Ectodermal cell (in vitro differentiated cells): Measurements from ENCODE around the gene EHD1.

Source experiments
- H3K27ac ChIP-seq: 2 replicates; pipeline ENCODE4 v1.7.0; 2013; ENCODE audit warnings: mild to moderate bottlenecking, low read depth, low read length; ENCODE audit not compliant: insufficient read depth, poor library complexity, severe bottlenecking
- H3K27me3 ChIP-seq: 2 replicates; pipeline ENCODE4 v1.7.0; 2013; ENCODE audit warnings: mild to moderate bottlenecking, low read length; ENCODE audit not compliant: insufficient read depth, control insufficient read depth, poor library complexity, severe bottlenecking
- H3K36me3 ChIP-seq: one replicate; pipeline ENCODE4 v1.7.0; 2013; ENCODE audit warnings: low read length; ENCODE audit not compliant: control insufficient read depth, insufficient read depth
- H3K4me1 ChIP-seq: one replicate; pipeline ENCODE4 v1.7.0; 2013; ENCODE audit warnings: low read length; ENCODE audit not compliant: control insufficient read depth, insufficient read depth
- H3K4me3 ChIP-seq: 2 replicates; pipeline ENCODE4 v1.7.0; 2013; ENCODE audit warnings: low read depth, low read length, control low read depth; ENCODE audit not compliant: insufficient read depth
- H3K9me3 ChIP-seq: 2 replicates; pipeline ENCODE4 v1.7.0; 2013; ENCODE audit warnings: mild to moderate bottlenecking, low read length, moderate library complexity; ENCODE audit not compliant: control insufficient read depth
- WGBS, 2 experiments: methylation state at CpG; one replicate each; pipeline ENCODE4 v1.1.7; 2013; ENCODE audit warnings: missing lambda C conversion rate in 2 of 2; 5-methylcytosine and 5-hydroxymethylcytosine counted together

EHD1 gene

DNA sequence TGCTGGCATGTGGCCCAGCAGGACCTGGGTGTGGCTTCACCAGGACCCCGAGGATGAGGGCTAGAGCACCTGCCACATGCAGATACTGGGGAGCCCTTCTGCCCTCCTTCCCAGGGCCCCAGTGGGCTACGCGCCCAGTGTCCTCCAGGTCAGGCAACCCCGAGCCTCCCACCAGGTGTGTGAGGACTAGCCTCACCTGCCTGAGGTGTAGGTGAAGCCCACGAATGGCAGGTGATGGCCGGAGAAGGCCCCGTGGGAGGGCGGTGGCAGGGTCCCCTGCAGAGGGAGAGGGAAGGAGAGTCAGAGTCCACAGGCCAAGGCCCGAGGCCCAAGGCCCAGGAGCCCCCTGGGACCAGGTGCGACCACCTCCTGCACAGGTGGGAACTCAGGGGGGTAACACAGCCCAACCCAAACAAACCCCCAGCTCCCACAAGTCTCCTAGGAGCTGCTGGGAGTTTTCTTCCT lies 40.5 kb downstream of the EHD1 start:
- Histone ChIP-seq H3K27me3 (no peaks in the 10 kb centered on the region), H3K4me3 (no peak overlapping the region), H3K36me3 (no peaks in the 10 kb centered on the region), H3K9me3 (no peaks in the 10 kb centered on the region), H3K27ac (no peak overlapping the region), H3K4me1 (peaks cover 12% of the 10 kb centered on the region)
- WGBS, 2 experiments = 94 to 97% methylated on average over 10 of the region's 10 CpGs

DNA sequence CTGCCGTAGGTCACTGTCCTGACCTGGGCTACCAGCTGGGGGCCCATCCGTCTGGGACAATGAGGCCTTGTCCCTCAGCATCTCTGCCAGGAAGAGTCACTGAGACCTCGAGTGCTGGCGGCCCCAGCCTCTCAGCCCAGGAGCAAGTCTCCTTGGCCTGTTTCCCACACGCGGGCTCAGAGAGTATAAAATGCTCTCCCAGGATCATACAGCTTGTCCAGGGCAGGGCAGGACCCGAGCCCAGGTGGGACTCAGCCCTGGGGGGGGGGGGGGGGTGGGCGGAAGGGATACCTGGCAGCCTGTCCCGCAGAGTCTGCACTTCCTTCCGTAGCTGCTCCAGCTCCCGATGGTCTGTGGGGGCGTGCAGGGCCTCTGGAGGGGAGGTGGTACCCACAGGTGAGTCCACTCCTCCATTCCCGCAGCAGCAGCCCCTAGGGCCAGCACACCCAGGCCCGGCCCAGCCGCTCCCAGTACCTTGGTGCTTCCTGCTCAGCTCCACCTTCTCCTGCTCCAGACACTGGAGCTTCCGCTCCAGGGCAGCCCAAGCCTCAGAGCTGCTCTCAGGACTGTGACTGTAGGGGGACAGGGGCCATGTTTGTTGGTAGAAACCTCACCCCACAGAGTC lies 41.9 kb downstream of the EHD1 start:
- no peak overlapping the region for H3K4me3 ChIP-seq
- H3K27me3 ChIP-seq = no peaks in the 10 kb centered on the region
- H3K36me3 ChIP-seq = no peaks in the 10 kb centered on the region
- H3K9me3 ChIP-seq = no peaks in the 10 kb centered on the region
- WGBS, 2 experiments = 92% methylated on average over 15 of the region's 16 CpGs
- no peak overlapping the region for H3K27ac ChIP-seq
- no peaks in the 10 kb centered on the region for H3K4me1 ChIP-seq

- no peaks in the 10 kb centered on the region for H3K36me3 ChIP-seq
- 89 to 92% methylated on average over 17 of the region's 17 CpGs for WGBS, 2 experiments
- H3K4me1 ChIP-seq = no peaks in the 10 kb centered on the region
Measured at GRCh38 chr11:64835616-64836447, 42.6 kb downstream of the EHD1 start.

DNA sequence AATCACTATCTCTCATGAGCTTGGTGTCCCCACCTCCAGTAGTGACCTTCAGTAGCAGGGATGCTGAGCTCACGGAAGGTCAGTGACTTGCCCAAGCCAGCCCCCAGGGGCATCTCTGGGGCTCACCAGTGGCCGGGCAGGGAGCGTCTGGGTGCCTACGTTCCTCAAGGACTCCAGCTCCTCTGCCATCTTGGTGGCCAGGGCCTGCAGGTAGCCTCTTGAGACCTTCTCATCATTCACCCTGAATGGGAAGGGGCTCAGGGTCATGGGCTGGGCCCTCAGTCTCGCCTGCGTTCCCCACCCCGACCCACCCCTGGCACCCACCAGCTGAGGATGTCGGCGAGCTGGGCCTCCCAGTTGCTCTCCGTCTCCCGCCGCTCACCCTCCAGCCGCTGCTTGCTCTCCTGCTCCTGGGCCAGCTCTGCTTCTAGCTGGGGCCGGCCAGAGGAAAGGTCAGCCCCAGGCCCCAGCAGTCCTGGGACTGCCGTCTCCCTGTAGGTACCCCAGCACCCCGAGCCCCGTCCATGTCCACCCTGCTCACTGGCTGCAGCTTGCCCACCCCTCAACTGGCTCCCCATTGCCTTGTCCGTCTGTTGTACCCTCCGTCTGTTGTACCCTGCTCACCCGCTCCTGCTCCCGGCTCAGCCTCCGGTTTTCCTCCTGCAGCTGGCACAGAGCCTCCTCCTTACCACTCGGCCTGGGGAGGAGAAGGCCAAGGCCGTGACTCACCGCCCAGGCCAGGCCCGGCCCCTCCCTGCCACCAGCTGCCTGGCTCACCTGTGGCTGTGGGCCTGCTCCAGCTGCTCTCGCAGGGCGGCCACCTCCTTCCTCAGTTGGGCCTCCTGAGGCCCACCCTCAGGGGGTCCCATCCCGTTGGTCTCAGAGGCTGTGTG lies 43.5 kb downstream of the EHD1 start:
- no peaks in the 10 kb centered on the region for H3K36me3 ChIP-seq
- no peak overlapping the region for H3K4me3 ChIP-seq
- no peaks in the 10 kb centered on the region for H3K9me3 ChIP-seq
- H3K27ac ChIP-seq = no peak overlapping the region
- H3K27me3 ChIP-seq = no peaks in the 10 kb centered on the region
- WGBS, 2 experiments = 91% methylated on average over 29 of the region's 29 CpGs
- H3K4me1 ChIP-seq = no peaks in the 10 kb centered on the region

More at GRCh38 chr11:64835616-64836447, 42.6 kb downstream of the EHD1 start:
- H3K27ac ChIP-seq = no peak overlapping the region
- H3K4me3 ChIP-seq = no peak overlapping the region
- H3K9me3 ChIP-seq = no peaks in the 10 kb centered on the region
- H3K27me3 ChIP-seq = no peaks in the 10 kb centered on the region

GRCh38 chr11:64834031-64834722 lies 44.2 kb downstream of the EHD1 start:
- Histone ChIP-seq H3K4me3 (no peak overlapping the region), H3K27me3 (no peaks in the 10 kb centered on the region), H3K36me3 (no peaks in the 10 kb centered on the region), H3K27ac (no peak overlapping the region), H3K9me3 (no peaks in the 10 kb centered on the region), H3K4me1 (no peaks in the 10 kb centered on the region)
- 93% methylated on average over 25 of the region's 25 CpGs for WGBS, 2 experiments

DNA sequence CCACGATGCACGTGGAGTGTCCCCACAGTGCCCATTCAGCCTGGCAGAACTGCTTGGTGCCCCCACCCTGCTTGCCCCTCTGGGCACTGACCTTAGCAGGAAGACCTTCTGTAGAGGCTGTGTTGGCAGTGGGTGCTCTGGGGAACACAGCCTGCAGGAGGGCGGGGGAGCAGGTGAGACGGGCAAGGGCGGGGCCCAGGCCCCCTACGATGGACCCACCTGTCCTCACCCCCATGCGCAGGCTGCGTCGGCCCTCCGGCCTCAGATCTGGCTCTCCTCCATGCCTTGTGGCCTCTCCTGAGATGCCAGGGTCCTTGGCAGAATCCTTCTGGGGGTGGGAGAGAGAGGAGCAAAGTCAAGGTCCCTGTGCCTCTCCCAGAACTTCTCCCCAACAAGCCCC lies 44.9 kb downstream of the EHD1 start:
- Histone ChIP-seq H3K36me3 (no peaks in the 10 kb centered on the region), H3K27ac (no peak overlapping the region)
- WGBS, 2 experiments = 88 to 96% methylated on average over 10 of the region's 10 CpGs

DNA sequence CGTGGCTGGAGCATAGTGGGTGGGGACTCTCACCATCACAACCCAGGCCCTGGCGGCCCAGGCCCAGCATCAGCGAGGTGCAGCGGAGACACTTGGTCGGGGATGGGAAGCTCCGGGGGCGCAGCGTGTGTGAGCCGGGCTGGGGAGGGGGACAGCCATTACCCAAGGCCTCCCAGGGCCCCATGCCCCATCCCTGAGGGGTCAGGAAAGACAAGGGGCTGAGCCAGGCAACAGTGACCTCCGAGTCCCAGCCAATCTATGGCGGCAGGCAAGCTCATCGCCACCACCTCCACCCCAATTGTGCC lies 45.3 kb downstream of the EHD1 start:
- Histone ChIP-seq H3K36me3 (no peaks in the 10 kb centered on the region), H3K4me1 (no peaks in the 10 kb centered on the region), H3K27ac (no peak overlapping the region), H3K9me3 (no peaks in the 10 kb centered on the region), H3K27me3 (no peaks in the 10 kb centered on the region), H3K4me3 (no peak overlapping the region)
- WGBS, 2 experiments = 92 to 94% methylated on average over 12 of the region's 12 CpGs

More for the DNA sequence above, 44.9 kb downstream of the EHD1 start:
- Histone ChIP-seq H3K9me3 (no peaks in the 10 kb centered on the region), H3K27me3 (no peaks in the 10 kb centered on the region), H3K4me1 (no peaks in the 10 kb centered on the region), H3K4me3 (no peak overlapping the region)

DNA sequence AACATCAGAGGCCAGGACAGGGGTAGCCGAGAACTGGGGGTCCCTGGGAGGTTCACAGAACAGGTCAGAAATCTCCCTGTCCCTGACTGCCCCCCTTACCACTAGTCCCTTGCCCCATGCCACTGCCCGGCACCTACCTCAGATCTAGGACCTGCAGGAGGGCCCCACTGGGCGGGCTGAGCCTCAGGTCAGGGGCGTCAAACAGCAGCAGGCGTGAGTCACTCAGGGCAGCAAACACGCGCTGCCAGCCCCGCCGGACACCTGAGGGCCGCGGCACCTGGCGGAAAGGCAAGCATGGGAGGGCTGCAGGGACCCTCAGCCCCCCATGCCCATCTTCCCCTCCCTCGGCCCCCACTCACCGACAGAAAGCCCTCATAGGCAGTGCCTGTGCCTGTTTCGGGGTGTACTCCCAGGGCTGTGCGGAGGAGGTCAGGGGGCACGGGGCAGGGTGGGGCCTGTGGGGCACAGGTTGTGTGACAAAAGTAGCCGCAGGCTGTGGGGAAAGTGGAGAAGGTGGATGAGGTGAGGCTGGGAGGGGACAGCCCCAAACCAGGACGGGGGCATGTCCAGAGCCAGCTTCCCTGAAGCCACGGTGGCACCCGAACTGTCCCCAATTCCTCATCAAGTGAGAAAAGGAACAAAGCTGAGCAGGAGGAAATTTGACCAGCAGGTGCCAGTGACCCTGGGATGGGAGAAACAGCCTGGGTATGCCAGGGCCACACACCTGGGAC lies 45.8 kb downstream of the EHD1 start:
- H3K4me1 ChIP-seq = no peaks in the 10 kb centered on the region

GRCh38 chr11:64831411-64831891 lies 47.0 kb downstream of the EHD1 start:
- Histone ChIP-seq H3K4me3 (no peak overlapping the region), H3K4me1 (no peaks in the 10 kb centered on the region), H3K36me3 (no peaks in the 10 kb centered on the region), H3K9me3 (no peaks in the 10 kb centered on the region), H3K27me3 (no peaks in the 10 kb centered on the region), H3K27ac (no peak overlapping the region)
- WGBS, 2 experiments = 94% methylated on average over 24 of the region's 24 CpGs

More for the DNA sequence above, 45.8 kb downstream of the EHD1 start:
- WGBS, 2 experiments = 94% methylated on average over 21 of the region's 21 CpGs
- H3K27me3 ChIP-seq = no peaks in the 10 kb centered on the region
- H3K4me3 ChIP-seq = no peak overlapping the region
- no peak overlapping the region for H3K27ac ChIP-seq
- H3K9me3 ChIP-seq = no peaks in the 10 kb centered on the region
- H3K36me3 ChIP-seq = no peaks in the 10 kb centered on the region
